Astrocyte of the cerebellum (primary cell): ENCODE data around the gene TMEM108.
A peak's percentile ranks its signal among the peaks of the same experiment; 100 is the strongest.

Experiments
- DNase-seq: peaks from one replicate; pipeline ENCODE4 v3.0.0-alpha.2; 2011; ENCODE audit warnings: low read depth
- H3K4me3 ChIP-seq: 2 replicates; pipeline ENCODE4 v1.5.1; 2011; ENCODE audit warnings: mild to moderate bottlenecking, low read depth, low read length, moderate library complexity
- in situ Hi-C: cut with HindIII; loops from 2 replicates; pipeline ENCODE4 v1.10.0; 2017; ENCODE audit warnings: low sequenced_read_pairs
- TF ChIP-seq, protein P1 (sequence below): IDR thresholded peaks from 2 replicates; pipeline ENCODE4 v1.5.1; 2012; ENCODE audit warnings: low read length, low read depth, moderate library complexity, mild to moderate bottlenecking; ENCODE audit errors: missing control alignments

TMEM108 gene

GRCh38 chr3:133377396-133377795 is 339.2 kb downstream of the TMEM108 start:
- in situ Hi-C loops = no loop called here
- no peak overlapping the region for H3K4me3 ChIP-seq
- TF ChIP-seq, protein P1, sequence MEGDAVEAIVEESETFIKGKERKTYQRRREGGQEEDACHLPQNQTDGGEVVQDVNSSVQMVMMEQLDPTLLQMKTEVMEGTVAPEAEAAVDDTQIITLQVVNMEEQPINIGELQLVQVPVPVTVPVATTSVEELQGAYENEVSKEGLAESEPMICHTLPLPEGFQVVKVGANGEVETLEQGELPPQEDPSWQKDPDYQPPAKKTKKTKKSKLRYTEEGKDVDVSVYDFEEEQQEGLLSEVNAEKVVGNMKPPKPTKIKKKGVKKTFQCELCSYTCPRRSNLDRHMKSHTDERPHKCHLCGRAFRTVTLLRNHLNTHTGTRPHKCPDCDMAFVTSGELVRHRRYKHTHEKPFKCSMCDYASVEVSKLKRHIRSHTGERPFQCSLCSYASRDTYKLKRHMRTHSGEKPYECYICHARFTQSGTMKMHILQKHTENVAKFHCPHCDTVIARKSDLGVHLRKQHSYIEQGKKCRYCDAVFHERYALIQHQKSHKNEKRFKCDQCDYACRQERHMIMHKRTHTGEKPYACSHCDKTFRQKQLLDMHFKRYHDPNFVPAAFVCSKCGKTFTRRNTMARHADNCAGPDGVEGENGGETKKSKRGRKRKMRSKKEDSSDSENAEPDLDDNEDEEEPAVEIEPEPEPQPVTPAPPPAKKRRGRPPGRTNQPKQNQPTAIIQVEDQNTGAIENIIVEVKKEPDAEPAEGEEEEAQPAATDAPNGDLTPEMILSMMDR = peak; percentile 63
- DNase-seq = peak; percentile 49

DNA sequence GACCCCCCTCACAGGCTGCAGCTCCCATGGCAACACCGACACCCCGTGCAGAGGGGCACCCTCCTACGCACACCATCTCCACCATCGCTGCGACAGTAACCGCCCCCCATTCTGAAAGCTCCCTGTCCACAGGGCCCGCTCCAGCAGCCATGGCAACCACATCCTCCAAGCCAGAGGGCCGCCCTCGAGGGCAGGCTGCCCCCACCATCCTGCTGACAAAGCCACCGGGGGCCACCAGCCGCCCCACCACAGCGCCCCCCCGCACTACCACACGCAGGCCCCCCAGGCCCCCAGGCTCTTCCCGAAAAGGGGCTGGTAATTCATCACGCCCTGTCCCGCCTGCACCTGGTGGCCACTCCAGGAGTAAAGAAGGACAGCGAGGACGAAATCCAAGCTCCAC is 341.7 kb downstream of the TMEM108 start:
- TF ChIP-seq, protein P1 = no peak
- H3K4me3 ChIP-seq = no peak overlapping the region
- no peak for DNase-seq
- in situ Hi-C loops = loop anchor here (5.0 kb wide), 1 partner anchor 648 kb away; no protein-coding TSS in a partner anchor

DNA sequence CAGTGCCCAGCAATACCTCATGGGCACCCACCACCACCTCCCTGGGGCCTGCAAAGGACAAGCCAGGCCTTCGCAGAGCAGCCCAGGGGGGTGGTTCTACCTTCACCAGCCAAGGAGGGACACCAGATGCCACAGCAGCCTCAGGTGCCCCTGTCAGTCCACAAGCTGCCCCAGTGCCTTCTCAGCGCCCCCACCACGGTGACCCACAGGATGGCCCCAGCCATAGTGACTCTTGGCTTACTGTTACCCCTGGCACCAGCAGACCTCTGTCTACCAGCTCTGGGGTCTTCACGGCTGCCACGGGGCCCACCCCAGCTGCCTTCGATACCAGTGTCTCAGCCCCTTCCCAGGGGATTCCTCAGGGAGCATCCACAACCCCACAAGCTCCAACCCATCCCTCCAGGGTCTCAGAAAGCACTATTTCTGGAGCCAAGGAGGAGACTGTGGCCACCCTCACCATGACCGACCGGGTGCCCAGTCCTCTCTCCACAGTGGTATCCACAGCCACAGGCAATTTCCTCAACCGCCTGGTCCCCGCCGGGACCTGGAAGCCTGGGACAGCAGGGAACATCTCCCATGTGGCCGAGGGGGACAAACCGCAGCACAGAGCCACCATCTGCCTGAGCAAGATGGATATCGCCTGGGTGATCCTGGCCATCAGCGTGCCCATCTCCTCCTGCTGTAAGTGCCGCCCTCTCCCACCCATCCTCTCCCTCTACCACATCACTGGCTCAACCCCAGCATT is 342.5 kb downstream of the TMEM108 start:
- in situ Hi-C loops = loop anchor here (5.0 kb wide), 1 partner anchor 648 kb away; no protein-coding TSS in a partner anchor
- H3K4me3 ChIP-seq = no peak overlapping the region
- TF ChIP-seq, protein P1 = no peak
- no peak for DNase-seq

- no peak overlapping the region for H3K4me3 ChIP-seq
- TF ChIP-seq, protein P1 = no peak
- in situ Hi-C loops = loop anchor here (5.0 kb wide), 1 partner anchor 649 kb away; no protein-coding TSS in a partner anchor
- DNase-seq = no peak
Observed at GRCh38 chr3:133381346-133382109, 343.3 kb downstream of the TMEM108 start.

GRCh38 chr3:133383175-133383574 is 345.0 kb downstream of the TMEM108 start:
- TF ChIP-seq, protein P1 = no peak
- DNase-seq = no peak
- H3K4me3 ChIP-seq = no peak overlapping the region
- in situ Hi-C loops = loop anchor here (5.0 kb wide), 1 partner anchor 651 kb away; no protein-coding TSS in a partner anchor

GRCh38 chr3:133383741-133384140 is 345.6 kb downstream of the TMEM108 start:
- TF ChIP-seq, protein P1 = no peak
- no peak overlapping the region for H3K4me3 ChIP-seq
- no peak for DNase-seq
- in situ Hi-C loops = loop anchor here (5.0 kb wide), 1 partner anchor 651 kb away; no protein-coding TSS in a partner anchor
